GM18507 (cell line): ENCODE results near the gene TP53RK.

ENCODE experiments used
- DNase-seq: peaks from one replicate; pipeline ENCODE4 v3.0.0; 2011; ENCODE audit warnings: low read depth; ENCODE audit not compliant: insufficient read length; ENCODE audit errors: extremely low spot score
- FAIRE-seq: peaks from 2 replicates; lab custom pipeline; 2011; peaks lifted over from hg19 to GRCh38; lab: Jason Lieb, UNC

TP53RK gene

DNA sequence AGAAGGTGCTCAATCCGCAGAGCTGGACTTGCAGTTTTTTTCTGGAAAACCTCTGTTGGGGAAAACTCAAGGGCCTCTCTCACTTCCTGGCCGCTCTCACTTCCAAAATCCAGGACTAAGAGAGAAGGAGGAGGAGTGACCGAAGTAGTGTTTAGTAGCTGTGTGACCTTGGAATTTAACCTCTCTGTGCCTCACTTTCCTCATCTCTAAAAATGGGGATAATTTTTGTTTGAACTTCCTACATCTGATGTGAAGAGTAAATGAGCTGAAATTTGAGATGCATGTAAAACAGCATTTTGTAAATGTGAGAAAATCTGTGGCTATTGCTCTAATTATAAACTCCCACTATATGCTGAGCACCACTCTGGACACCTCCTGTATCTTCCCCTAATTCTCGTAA, 43.1 kb downstream of the TP53RK start:
- no peak for DNase-seq
- no peak for FAIRE-seq

DNA sequence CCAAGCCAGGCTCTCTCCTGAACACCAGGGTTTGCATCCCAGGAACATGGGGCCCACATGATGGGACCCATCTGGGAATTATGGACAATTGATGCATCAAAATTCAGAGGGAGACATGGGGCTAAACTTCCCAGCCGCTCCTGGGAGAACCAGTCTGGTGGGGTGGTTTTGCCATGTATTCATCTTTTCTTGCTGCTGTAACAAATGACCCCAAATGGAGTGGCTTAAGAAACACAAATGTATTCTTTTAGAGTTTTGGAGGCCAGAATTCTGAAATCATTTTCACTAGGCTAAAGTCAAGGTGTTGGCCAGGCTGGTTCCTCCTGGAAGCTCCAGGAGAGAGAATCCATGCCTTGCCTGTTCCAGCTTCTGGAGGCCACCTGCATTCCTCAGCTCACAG, 44.5 kb downstream of the TP53RK start:
- FAIRE-seq (no peak), DNase-seq (no peak)

DNA sequence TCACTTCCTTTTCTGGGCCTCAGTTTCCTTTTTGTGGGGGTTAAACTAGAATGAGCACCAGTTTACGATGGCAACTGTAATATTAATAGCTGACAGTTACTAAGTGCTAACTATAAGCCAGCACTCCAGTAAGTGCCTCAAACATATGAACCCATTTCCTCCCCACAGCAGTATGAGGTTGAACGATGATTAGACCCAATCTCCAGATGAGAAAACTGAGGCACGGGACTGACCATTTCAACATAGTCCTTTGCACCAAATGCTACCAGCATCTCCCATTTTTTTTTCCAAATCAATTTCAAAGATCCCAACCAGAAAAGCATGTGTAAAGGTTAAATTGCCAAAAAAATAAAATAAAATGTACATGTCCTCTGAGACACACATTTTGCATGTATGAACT, 45.1 kb downstream of the TP53RK start:
- FAIRE-seq (no peak), DNase-seq (no peak)

DNA sequence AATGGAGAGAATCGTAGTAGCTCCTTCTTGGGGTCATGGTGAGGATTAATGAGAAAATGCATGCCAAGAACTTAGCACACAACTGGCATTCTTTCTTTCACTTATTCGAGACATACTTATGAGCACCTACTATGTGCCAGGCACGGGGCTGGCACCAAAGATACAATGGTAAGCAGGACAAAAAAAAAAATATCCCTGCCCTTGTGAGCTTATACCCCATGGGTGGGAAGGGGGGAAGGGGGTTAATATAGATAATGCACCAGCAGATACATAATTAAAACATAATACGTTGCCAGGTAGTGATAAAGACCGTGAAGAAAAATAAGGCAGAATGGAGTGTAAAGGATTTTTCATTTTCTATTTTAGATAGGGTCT, 46.3 kb downstream of the TP53RK start:
- DNase-seq: no peak
- FAIRE-seq: no peak

DNA sequence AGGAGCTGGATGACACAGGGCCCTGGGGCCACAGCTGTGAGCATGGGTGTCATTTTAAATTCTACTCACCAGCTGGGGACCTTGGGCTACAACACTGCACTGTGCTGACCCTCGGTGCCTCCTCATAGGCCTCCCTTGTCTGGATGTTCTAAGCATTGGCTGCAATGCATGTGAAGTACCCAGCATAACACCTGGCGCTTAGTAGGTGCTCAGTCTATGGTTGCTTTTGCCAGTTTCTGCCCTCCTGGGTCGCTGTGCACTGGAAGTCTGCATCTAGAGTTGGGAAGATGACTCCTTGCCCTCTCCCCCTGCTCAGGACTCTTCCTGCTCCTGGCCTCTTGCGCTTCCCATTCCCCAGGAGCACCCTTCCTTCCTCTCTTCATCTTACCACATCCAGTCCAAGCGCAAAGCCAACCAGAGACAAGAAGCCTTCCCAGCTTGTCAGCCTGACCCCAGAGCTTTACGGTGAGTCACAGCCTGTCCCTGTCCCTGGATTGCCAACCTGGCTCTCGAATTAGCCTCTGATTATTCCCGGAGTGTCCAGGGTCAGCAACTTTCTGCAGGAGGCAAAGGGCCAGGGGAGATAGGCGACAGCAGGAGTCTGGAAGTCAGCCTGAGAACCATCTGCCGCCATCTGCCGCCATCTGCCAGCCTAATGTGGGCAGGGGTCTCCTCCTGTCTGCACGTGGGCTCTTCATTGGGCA, 46.8 kb downstream of the TP53RK start:
- FAIRE-seq (no peak), DNase-seq (no peak)

DNA sequence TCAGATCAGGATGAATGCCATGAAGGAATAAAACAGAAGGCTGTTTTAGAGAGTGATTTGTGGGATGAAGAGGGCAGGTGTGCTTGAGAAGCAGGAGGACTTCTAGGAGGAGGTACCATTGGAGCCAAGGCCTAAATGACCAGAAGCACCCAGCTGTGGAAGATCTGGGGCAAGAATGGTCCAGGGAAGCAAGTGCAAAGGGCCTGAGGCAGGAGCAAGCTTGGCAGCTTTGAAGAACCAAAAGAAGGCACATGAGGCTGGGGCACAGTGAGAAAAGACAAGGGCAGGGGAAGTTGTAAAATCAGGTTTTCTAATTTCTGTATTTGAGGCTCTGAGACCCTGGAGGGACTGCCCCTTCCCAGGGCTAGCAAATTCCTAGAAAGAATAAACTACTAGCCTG, 47.8 kb downstream of the TP53RK start:
- DNase-seq (no peak), FAIRE-seq (no peak)

DNA sequence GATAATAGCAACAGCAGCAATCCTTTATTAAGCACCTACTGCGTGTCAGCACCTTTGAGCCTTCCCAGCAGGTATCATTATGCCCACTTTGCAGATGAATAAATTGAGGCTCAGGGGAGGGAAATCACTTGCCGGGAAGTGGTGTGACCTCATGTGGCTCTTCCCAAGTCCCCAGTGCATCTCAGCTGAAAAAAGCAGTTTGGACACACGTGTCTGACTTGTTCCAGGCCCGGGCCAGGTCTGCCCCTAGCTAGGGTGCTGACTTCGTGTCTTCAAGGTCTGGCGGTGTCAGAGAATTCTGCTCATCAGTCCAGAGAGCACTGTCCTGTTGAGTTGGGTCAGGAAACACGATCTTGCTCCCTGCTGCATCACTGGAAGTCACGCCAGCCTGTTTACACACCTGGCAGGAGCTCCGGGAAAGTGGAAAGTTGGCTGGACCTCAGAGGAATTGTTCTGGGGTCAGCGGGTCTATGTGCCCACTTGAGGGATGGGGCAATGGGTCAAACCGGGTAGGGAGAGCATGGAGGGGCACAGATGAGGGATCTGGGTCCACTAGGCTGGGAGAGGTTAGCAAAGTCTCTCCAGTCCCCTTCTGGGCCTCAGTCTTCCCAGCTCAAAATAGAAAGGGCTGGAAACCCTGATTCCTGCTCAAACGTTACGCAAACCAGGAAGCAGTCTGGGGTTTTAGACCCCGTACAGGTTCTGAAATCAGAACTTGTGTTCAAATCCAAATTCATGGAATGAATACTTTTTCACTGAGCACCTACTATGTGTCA, 48.5 kb downstream of the TP53RK start:
- DNase-seq: no peak
- FAIRE-seq: no peak

DNA sequence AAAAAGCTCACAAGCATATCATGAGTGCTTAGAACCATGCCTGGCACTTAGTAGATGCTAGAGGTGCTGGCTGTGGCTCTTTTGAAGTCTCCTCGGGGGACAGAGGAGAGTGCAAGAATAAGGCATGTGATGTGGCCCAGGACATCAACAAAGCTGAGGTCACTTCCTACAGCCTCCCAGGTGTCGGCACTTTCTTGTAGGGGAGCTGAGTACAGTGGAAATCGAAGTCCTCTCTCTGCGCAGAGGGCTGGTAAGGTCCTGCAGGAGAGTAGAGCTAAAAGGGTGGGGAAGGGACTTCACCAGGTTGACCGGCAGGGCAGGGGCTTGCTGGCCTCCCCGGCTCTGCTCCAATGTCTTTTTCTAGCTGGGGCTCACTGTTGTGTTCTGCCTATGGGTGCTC, 49.2 kb downstream of the TP53RK start:
- FAIRE-seq (no peak), DNase-seq (no peak)

DNA sequence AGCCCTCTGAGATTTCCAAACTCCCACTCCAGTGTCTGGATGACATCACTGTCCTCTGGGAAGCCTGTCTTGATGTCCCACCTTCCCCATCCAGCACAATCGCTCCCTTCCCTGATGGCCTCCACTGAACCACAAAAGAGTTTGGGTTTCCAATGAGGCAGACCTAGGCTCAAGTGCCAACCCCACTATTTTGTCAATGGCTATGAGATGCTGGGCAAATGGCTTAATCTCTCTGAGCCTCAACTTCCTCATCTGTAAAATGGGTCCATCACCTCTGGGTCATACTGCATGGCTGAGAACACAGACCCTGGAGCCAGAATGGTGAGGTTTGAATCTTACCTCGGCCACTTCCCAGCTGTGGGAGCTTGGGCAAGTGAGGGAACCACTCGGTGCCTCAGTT, 49.7 kb downstream of the TP53RK start:
- FAIRE-seq (no peak), DNase-seq (no peak)

DNA sequence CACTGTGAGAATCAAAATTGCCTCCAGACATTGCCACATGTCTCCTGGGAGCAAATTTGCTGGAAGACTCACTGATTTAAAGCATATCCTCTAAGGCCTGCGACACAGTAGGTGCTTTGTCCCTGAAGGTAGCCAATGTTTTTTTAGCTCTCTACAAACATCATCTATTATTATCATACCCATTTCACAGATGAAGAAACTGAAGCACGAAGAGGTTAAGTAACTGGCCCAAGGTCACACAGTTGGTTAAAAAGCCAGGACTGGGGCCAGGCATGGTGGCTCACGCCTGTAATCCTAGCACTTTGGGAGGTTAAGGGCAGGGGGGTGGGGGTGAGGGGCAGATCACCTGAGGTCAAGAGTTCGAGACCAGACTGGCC, 50.4 kb downstream of the TP53RK start:
- no peak for DNase-seq
- FAIRE-seq: no peak

DNA sequence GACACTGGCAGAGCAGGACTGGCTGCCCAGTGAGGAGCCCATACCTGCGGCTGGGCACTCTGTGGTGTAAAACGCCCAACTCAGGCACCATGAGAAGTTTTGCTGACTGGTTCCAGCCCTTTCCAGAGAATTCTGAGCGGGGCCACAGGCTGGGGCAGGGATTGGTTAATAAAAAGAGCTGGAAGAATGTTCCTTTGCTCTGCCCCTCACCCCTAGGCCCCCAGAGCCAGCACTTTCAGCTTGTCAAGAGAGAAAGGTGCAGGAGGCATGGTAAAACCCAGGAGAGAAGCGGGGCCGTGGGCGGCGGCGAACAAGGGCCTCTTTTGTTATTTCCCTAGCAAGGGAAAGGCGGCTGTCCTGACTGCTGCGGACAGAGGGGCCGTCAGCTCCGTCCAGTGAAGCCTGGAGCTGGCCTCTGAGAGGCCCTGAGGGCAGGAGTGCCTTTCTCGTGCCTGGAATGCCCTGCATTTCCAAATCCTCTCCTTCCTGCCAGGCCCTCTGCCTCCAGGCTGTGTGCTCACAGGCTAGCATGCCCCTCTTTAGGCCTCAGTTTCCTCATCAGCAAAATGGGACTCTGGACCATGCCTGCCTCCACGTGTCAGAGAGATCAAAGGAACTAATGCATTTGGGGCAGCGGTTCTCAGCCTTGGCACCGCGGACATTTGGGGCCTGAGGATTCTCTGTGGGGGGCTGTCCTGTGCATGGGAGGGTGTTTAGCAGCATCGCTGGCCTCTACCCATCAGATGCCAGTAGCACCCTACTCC, 50.9 kb downstream of the TP53RK start:
- DNase-seq (no peak), FAIRE-seq (no peak)

DNA sequence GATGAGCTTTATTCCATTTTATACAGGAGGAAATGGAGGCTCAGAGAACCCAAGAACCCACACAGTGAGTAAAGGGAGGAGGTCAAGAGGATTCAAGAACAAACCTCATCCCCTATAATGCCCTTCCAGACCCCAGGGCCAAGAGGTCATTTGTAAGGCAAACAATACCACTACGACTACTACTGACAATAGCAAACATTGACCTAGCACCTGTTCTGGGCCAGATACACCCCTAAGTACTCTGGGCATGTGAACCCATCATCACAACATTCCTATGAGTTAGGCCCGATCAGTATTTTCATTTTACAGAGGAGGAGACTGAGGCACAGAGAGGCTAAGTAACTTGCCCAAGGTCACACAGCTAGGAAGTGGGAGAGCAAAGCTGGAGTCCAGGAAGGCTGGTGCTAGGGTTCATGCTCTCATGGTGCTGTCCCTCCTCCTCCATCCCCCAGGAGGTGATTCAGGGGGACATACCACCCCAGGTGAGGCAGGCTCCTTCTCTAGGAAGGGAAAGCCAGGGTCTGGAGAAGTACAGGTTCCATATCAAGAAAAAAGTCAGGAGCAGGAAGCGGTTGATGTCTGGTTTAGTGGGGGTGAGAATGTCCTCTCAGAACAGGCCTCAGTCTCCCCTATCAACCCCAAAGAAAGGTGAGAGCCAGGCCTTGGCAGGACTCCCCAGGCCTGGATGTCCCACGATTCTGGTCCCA, 51.7 kb downstream of the TP53RK start:
- no peak for DNase-seq
- no peak for FAIRE-seq

DNA sequence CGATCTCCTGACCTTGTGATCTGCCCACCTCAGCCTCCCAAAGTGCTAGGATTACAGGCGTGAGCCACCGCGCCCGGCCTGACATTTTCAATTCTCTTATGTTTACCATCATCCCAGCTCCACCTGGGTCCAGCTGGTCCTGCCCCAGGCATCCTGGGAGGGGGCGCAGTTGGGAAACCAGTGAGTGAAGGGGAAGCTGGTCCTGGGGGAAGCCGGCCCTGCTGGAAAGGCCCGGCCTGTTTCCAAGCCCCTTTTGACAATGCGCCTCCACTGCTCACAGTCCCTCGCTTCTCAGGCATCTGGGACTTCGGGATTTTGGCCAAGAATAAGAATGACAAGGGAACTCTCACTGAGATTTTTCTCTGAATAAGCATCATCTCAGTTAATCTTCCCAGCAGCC, 52.2 kb downstream of the TP53RK start:
- FAIRE-seq (no peak), DNase-seq (no peak)

DNA sequence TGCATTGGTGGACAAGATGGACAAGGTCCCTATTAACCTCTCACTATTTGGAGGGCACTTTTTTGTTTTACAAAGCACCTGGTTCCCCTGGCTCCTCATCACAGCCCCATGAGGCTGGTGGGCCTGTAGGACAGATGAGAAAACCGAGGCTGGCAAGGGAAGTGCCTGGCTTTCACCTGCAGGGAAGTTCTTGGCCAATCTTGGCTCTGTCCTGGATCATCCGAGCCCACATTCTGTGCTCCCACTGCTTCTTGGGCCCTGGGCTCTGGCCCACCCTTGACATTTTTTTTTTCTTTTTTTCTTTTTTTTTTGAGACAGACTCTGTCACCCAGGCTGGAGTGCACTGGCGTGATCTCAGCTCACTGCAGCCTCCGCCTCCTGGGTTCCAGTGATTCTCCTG, 52.7 kb downstream of the TP53RK start:
- FAIRE-seq (no peak), DNase-seq (no peak)

DNA sequence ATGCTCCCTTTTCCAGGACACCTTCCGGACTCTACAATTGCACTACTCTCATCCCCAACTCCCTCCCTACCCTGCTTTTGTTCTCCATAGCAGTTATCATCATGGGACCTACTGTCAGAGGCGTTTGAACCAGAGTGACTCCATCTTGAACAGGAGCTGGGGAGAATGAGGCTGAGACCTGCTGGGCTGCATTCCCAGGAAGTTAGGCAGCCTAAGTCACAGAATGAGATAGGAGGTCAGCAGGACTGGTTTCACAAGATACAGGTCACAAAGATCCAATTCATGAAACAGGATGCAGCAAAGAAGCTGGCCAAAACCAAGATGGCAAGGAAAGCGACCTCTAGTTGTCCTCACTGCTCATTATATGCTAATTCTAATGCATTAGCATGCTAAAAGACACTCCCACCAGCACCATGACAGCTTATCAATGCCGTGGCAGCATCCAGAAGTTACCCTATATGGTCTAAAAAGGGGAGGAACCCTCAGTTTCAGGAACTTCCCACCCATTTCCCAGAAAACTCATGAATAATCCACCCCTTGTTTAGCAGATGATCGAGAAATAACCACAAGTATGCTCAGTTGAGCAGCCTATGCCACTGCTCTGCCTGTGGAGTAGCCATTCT, 53.6 kb downstream of the TP53RK start:
- DNase-seq: no peak
- FAIRE-seq: no peak

DNA sequence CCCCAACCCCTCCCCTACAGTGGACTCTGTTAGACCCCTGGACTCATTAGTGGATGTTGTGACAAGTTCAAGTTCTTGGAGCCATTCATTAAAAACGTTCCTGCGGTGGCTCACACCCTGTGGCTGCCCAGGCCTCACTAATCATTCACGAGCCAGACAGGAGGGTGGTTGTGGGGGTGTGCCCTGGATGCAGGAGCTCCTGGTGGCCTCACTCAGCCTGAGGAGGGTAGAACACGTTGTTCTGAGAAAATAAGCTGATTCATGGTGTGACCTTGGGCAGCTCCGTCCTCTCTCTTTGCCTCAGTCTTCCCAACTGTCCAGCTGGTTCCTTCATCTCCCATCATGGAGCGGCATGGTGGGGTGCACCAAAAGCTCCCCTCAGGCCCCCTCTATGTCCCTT, 54.7 kb downstream of the TP53RK start:
- no peak for FAIRE-seq
- DNase-seq: no peak
